ENCODE results near the gene NUP93. TPM values are rescaled to one million over a fixed set of nuclear protein-coding genes. Genes with fewer than 3 reads are reported as not detected.
"Not testable (repeated sequence)": the region's sequence is repeated elsewhere in the genome, so short reads cannot be mapped to it uniquely, and the experiment has no call there.

Gene NUP93
- total RNA-seq, 1 donor from 2014 or later, result 57.2 TPM

- Histone ChIP-seq H3K4me3 (no peak overlapping the region), H3K36me3 (no peaks in the 10 kb centered on the region), H3K9me3 (no peaks in the 10 kb centered on the region), H3K4me1 (peaks cover 7% of the 10 kb centered on the region), H3K27me3 (no peaks in the 10 kb centered on the region), H3K27ac (no peak overlapping the region)
- no peak for TF ChIP-seq CTCF (IDR thresholded peaks at IDR 0.05)
- no peak for ATAC-seq
- DNase-seq, result no peak
- intact Hi-C loops (cut with DNase I), result loop anchor here (10.0 kb wide), 1 partner anchor 87 kb away; no protein-coding TSS in a partner anchor
Observed at GRCh38 chr16:56868175-56868574, 138.2 kb downstream of the NUP93 start.

- H3K27me3 ChIP-seq, H3K4me3 ChIP-seq, ATAC-seq, H3K4me1 ChIP-seq, H3K27ac ChIP-seq, H3K9me3 ChIP-seq, H3K36me3 ChIP-seq, DNase-seq: not testable (repeated sequence)
- intact Hi-C loops (cut with DNase I), result loop anchor here (10.0 kb wide), 1 partner anchor 86 kb away; no protein-coding TSS in a partner anchor
Observed at GRCh38 chr16:56868766-56869165, 138.8 kb downstream of the NUP93 start.

- no peak for DNase-seq
- Histone ChIP-seq H3K27ac (no peak overlapping the region), H3K36me3 (no peaks in the 10 kb centered on the region), H3K4me1 (peaks cover 7% of the 10 kb centered on the region), H3K9me3 (no peaks in the 10 kb centered on the region), H3K27me3 (no peaks in the 10 kb centered on the region), H3K4me3 (no peak overlapping the region)
- intact Hi-C loops (cut with DNase I), result loop anchor here (10.0 kb wide), 1 partner anchor 85 kb away; no protein-coding TSS in a partner anchor
- TF ChIP-seq CTCF (IDR thresholded peaks at IDR 0.05), result peak; percentile 38
- ATAC-seq, result peak; percentile 74
Observed at GRCh38 chr16:56869513-56870275, 139.8 kb downstream of the NUP93 start.

- peaks cover 7% of the 10 kb centered on the region for H3K4me1 ChIP-seq
- H3K9me3 ChIP-seq, result no peaks in the 10 kb centered on the region
- intact Hi-C loops (cut with DNase I), result no loop called here
- no peak for DNase-seq
- TF ChIP-seq CTCF (IDR thresholded peaks at IDR 0.05), result no peak
- no peaks in the 10 kb centered on the region for H3K36me3 ChIP-seq
- H3K4me3 ChIP-seq, result no peak overlapping the region
- no peak for ATAC-seq
- no peak overlapping the region for H3K27ac ChIP-seq
- H3K27me3 ChIP-seq, result no peaks in the 10 kb centered on the region
Observed at GRCh38 chr16:56870276-56870888, 140.5 kb downstream of the NUP93 start.

- Histone ChIP-seq H3K4me3 (no peak overlapping the region), H3K9me3 (no peaks in the 10 kb centered on the region), H3K27me3 (no peaks in the 10 kb centered on the region), H3K36me3 (no peaks in the 10 kb centered on the region), H3K4me1 (peaks cover 7% of the 10 kb centered on the region), H3K27ac (no peak overlapping the region)
- intact Hi-C loops (cut with DNase I), result no loop called here
- peak; percentile 20 for ATAC-seq
- no peak for TF ChIP-seq CTCF (IDR thresholded peaks at IDR 0.05)
- no peak for DNase-seq
Observed at GRCh38 chr16:56871172-56871593, 141.3 kb downstream of the NUP93 start.

- TF ChIP-seq CTCF (IDR thresholded peaks at IDR 0.05), result no peak
- H3K4me3 ChIP-seq, result no peak overlapping the region
Observed at GRCh38 chr16:56872863-56873391, 143.0 kb downstream of the NUP93 start.

More at GRCh38 chr16:56872863-56873391, 143.0 kb downstream of the NUP93 start:
- intact Hi-C loops (cut with DNase I), result no loop called here
- H3K4me1 ChIP-seq, result no peaks in the 10 kb centered on the region
- ATAC-seq (peak; percentile 69), DNase-seq (no peak)
- H3K27me3 ChIP-seq, result no peaks in the 10 kb centered on the region
- no peaks in the 10 kb centered on the region for H3K9me3 ChIP-seq
- no peaks in the 10 kb centered on the region for H3K36me3 ChIP-seq
- H3K27ac ChIP-seq, result no peak overlapping the region

Data from upper lobe of right lung (tissue), 1 donor.